ENCODE data around the gene PDE11A.

Gene PDE11A

DNA sequence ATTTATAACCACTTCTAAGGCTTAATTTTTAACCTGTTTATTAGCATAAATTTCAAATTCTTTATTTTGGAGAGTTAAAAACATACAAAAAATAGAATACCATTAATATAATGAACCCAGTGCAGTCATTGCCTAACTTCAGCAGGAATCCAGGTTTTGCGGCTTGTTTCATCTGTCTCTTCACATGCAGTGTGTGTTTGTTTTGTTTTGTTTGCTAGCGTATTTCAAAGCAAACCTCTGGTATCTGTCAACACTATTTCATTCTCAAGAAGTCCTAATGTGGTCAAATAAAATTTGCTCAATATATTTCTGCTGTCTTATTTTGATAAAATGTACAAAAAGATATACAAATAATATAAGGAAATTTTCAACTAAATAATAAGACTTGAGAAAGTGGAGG, 351.5 kb downstream of the PDE11A start:
- DNase-seq = no peak

DNA sequence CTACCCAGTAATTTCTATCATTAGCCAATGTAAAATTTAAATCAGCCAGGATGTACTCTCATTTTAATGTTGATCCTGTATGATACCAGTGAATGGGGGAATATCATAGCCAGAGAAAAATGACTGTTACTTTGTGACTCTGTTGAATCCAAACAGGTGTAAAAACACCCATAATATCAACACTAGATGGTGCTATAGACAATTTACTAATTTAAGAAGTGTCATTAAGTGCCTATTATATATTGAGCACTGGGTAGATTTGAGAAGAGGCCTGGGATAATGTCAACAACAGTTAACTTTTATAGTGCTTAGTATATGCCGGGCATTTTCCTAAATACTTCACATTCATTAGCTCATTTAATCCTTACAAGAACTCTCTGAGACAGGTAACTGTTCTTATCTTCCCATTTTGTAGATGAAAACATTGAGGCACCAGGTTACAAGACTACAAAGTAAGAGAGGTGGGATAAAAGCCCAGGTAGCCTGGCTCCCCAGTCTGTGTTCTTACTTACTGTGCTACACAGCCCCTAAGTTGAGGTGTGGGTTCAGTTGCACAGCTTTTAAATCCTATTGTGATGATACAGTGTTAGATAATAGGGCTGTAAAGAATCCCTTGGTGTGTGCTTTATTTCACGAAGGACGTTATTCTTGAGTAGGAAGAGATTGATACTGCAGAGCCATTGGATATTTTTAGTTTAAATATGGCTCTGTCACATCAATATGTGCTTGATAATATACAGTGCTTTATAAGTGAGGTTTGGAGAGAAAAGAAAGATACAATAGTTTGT, 354.6 kb downstream of the PDE11A start:
- DNase-seq = no peak

DNA sequence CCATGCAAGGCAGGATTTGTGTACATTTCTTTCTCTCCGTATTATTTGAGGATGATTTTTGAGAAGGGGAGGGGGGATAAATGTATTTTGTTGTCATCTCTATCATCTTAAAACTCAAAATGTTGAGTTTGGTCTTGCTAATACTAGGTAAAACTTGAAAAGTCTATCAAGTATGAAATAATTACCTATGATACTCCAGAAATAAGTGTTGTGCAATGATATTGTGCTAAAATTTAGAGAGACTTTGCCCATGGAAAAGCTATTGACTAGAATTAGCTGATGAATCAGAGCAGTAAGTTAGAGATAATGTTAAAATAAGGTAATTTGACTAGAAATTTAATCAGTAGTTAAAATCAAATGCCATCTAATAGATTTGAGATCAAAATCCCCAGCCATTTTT, 356.1 kb downstream of the PDE11A start:
- DNase-seq = no peak

DNA sequence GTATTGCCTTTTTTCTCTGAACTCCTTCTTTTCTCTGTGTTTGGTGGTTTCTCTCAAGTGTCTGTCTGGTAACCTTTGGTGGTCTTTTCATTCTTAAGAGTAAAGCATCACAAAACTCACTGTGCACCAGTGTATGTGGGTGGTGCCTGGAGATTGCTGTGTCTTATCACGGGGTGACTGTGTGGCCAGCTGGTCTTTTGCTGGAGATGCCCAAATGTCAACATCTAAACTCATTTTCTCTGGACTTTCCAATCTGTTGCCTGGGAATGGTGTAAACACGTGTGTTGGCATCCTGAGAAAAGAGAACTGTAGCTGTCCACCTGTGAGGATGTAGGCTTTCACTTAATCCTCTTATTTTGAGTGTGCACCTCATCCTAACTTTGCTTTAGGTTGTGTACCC, 356.8 kb downstream of the PDE11A start:
- no peak for DNase-seq

DNA sequence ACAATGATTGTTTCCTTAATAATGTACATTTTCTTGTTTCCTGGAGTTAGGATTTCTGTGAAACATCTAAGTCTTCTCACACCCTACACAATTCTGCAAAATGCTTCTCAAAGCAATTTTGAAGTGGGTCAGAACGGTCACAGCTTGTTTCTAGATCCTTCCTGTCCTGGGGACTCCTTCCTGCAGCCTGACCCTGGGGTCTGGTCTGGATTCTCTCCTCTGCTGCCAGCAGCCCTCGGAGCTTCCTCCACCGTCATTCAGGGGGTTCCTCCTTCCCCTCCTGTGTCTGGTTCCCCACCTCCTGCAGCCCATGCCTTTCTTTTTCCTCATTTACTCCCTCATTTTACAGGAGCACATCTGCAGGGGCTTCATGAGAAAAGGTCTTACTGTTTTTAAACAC, 357.9 kb downstream of the PDE11A start:
- DNase-seq = no peak

DNA sequence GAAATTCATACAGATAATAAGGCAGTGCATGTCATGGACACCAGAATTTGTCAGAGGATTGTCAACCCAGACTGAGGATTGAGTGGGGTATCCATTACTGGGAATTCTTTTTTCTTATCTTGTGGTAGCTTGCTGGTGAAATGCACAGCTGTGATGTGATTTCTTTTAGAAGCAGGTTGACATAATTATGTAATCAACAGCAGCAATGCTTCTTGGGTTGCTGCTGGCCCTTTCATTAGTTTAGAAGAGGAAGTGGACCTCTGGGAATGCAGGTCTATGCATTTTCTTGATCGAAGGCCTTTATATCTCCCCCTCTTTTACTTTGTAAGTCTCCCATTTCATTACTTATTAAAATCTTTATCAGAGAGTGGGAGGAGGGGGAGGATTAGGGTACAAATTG, 360.1 kb downstream of the PDE11A start:
- no peak for DNase-seq

DNA sequence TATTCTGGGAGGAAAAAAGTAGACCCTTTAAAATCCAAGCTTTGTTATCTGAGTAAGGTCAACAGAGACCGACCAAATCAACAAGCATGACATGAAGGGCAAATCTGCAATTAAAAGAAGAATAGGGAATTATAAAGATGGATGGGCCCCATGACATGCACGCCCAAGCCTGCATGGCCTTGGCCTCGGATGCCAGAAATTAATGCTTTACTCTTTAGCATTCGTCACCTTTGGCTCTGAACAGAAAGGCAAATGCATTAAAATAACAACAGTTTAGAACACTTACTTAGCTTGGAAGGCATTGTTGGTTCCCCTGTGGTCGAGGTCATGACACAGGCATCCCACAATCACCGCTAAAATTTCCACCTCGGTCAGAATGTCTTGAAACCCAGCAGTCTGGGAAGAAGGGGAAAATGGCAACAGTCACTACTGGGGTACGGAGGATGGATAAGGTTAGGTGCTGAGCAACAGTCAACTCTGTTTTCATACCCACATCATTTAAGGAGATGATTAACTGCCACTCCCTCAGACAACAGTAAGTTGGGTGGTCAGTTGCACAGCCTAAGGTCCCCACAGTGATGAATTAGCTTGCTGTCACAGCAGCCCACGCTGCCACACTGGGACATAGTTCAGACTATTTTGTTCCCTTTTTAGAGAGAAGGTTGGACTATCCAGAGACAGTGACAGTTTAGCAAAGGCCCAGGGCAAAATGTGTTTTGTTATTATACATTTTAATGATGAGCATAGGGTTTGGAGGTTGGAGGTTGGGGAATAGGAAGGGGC, 360.9 kb downstream of the PDE11A start:
- no peak for DNase-seq

DNA sequence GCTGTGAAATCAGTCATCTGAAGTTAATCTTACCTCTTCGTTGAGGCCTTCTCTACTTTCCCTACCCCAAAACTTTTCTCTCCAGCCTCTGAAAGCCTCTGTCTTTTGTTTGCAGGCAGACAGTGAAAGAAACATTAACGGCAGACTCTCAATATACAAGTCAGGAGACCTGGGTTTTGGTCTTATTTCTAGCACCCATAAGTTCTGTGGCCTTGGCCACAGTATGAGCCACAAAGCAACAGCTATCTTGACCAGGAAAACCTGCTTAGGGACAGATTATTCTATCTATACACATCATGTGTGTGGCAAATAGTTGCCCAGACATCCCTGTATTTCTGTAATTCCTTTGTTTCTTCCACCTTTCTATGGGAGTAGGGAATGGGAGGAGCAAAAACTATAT, 361.7 kb downstream of the PDE11A start:
- no peak for DNase-seq

DNA sequence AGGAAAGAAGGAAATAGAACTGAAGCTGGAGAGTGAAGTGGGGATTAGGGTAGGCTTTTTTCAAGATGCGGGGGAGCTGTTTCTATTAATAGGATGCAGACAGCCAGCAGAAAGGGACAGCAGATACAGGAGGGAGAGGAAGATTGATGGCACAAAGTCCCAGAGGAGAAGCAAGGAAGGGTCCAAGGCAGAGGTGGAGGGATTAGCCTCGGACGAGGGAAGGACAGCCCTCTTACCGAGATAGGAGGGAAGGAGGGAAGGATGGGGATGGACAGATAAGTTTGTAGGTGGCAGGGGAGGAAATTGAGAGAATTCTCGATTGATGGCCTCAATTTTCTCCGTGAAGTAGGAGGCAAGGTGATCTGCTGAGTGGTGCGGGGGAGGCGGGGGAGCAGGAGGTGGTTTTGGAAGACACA, 362.6 kb downstream of the PDE11A start:
- DNase-seq = no peak

DNA sequence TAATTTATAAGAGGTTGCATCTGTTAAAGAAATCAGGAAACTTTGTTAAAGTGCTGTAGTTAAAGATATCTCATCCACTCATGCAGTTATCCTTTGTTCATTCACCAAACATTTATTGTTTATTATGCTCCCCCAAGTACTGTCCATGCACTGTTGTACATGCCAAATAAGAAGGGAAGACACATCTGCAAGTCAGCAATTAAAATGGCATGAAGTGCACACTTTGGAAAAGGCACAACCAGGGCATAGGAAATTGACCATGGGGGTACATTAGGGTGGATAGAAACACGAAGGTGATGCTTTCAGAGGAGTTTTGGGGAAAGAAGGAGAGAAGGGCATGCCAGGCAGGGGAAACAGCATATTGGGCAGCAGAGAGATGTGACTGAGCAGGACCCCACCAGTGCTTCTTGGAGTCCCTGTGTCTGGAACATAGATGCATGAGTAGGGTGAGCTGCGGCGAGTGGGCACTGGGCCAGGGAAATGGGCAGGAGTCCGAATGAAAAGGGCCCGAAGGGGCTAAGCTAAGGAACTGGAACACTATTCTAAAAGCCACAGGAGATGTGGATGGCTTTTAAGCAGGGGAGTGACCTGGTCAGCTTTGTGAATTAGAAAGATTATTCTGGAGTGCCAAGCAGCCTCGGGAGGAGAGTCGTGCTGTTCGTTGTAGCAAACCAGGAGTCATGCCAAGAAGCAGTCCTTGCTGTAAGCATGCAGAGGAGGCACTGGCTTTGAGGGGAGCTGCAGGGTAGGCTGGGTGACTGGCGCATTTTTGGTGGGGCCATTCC, 363.7 kb downstream of the PDE11A start:
- no peak for DNase-seq

DNA sequence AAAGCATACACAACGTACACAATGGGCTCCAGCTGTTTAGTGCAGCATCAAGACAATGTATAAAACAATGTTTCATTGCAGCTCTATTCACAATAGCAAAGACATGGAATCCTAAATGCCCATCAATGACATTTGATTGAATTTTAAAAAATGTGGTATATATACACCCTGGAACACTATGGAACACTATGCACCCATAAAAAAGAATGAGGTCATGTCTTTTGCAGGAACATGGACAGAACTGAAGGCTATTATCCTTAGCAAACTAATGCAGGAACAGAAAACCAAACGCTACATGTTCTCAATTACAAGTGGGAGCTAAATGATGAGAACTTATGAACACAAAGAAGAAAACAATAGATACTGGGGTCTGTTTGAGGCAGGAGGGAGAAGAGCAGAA, 364.5 kb downstream of the PDE11A start:
- DNase-seq = no peak

DNA sequence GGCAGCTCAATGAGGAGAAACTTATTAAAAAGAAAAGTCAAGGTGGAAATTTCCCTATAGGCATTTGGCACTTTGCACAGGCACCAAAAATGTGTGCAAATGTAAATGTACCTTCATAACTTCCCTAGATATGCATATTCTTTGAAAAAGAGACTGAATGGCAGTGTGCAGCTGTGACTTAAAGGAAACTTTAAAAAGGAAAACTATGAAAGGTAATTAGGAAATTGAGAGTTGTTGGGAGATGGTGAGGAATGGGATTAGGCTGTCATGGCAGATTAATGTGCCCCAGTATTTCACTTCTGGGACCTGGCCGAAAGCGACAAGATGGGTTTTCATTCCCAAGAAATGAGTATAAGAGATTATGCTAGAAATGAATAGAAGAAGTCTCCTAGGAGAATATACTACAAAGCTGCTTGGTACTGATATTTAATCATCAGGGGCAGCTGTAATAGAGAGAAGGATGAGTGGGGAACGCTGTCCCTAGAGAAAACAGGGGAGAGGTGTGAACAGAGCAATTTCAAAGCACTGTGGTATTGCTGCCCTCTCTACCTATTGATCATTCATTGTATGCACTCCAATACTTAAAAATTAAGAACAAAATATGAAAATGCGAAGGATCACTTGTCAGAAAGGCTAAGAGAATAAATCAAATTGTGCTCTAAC, 366.9 kb downstream of the PDE11A start:
- DNase-seq = no peak

DNA sequence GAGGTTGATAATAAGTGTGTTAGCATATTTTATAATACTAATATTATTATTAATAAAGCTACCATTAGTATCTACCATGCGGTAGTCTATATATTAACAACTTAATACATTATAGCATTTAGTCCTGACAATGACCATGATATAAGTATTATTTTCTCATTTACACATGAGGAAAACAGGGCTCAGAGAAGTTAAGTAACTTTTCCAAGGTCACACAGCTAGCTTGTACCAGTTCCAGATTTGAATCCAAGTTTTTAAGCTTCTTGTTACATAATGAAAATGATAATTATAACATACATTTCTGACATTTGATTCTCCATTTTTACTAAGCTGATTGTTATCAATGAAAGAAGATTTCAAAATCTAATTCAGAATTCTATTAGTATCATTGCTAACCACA, 369.4 kb downstream of the PDE11A start:
- DNase-seq = no peak

DNA sequence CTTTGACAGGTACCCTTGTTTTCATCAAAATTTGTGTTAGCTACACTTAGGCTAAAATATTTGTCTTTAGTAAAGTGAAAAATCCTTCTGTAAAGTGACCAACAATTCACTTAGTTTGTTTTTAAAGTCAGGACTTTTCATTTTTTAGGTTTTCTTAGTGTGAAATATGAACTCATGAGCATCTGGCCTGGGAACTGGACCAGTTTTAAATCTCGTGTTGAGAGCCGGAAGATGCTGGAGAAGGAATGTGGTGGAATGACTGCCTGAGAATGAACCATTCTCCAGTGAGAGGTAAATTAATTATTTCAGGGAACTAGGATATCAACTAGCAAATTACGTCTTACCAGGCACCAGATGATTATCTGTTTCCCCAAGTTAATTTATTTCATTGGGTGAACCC, 374.3 kb downstream of the PDE11A start:
- DNase-seq = no peak

DNA sequence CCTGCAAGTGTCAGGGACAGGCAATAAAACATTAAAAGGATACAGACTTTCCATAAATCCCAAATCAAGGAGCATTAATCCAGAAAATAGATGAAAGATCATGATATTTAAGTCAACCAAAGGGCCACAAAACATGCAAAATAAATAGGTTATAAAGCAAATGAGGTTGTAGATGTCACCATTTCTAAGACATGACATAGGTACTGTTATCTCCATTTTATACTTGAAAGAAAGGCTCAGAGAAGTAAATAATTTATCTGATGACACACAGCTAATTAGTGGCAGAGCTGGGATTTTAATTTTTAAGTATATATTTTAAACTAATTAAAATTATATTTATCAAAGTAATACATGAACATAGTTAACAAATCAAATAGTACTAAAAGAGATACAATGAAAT, 378.2 kb downstream of the PDE11A start:
- no peak for DNase-seq

DNA sequence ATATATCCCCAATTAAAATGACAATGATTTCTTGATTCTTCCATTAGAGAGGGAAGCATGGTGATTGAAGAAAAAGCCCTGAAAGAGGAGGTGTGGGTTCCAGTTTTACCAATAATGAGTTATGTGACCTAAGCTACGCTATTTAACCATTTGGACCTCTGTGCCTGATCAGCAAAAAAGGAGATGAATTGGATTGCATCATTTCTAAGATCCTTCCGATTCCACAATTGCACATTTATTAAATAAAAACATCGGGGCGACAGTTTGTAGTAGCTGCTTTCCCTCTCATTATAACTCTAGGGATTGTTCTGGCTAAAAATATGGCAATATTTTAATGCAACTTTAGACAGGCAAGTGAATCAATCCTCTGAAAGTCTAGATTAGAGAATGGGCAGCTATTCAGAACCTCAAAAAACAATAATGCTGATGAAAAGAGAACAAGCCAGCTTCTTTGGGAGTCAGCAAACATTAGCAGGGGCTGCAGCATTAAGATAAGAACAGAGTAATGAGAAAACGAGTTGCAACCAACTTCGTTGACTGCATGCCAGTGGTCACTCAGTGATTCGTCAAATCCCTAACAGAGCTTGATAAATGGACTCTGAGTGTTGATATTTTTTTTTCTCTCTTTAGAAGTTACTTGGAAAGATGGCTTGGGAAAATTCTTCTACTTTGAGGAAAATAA, 378.8 kb downstream of the PDE11A start:
- no peak for DNase-seq

DNA sequence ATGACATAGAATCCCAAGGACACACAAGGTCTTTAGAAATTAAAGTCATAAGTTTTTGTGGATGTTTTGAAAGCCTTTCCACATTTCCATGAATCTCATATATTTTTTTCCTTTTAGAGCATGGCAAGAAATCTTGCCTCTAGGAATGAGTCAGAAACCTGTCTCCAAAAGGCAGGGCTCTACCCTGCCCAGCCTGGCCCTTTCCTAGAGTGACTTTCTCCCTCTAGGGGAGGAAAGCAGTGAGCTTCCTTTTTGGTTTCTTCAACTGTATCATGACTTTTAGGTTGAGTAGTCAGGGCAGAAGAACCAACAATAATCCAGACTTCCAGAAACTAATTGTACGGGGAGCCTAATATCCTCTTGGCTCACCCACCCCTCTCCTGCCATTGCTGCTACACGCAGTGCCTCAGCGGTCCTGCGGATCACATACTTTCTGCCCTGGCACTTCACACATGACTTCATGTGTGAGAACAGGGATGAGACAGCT, 379.8 kb downstream of the PDE11A start:
- no peak for DNase-seq

DNA sequence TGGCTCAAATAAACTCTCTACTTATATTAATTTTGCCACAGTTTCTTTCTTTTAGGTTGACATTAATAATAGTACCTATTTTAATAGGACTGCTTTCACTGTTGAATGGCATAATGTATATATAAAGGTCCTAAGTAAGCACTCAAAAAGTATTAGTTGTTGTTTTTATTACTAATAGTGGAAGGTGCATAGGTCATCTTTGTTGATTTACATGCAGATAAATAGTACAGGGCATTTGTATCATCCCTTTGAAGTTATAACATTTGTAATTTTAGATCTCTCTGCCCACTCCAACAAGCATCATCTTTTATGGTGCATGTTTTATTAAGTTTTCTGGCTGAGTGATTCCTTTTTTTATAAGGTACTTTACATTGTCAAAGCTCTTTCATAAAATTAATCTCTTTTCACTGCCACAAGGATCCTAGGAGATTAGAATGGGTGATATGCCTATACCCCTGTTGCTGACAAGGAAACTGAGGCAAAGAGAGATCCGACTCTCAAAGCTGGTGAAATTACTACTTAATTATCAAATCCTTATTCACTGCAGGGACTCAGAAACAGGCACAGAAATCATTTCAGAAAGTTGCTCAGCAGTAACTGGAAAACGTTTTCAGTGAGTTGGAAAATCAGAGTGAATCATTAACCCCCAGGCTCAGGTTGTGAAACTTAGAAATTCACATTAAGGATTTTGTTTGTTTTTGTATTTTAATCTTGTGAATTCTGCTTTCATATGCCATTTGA, 380.4 kb downstream of the PDE11A start:
- DNase-seq = no peak

DNA sequence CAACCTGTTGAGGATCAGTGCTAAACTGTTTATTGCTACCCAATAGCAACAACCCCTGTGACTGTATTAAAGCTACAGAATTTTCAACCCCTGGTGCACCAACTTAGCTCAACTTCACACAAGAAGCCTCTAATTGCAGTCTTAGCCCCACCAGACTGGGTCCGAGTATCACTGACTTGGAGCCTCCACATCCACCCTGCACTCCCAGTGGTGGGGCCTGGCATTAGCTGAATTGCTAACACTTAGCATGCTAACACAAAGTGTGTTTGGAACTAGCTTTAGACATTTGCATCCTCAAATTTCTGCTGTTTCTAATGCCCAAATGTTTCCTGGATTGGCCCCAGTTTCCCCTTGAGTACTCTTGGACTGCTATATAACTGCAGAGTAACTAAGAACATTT, 381.4 kb downstream of the PDE11A start:
- DNase-seq = no peak

DNA sequence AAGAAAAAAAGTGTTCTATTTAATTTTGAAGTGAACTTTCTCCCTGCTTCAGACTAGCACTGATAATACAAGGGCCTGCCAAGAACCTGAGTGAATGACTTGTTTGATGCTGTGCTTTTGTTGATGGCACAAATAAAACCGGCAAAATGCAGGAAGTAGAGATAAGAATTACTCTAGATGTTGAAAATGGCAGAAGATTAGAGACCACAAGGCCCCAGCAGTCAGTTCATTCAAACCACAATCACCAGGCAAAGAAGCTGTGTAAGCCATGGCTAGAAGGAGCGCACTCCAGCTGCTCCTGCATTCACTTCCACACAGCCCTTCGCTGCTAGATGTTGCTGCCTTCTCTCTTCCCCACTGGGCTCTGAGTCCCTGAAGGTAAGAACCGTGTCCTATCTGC, 383.0 kb downstream of the PDE11A start:
- DNase-seq = no peak

DNA sequence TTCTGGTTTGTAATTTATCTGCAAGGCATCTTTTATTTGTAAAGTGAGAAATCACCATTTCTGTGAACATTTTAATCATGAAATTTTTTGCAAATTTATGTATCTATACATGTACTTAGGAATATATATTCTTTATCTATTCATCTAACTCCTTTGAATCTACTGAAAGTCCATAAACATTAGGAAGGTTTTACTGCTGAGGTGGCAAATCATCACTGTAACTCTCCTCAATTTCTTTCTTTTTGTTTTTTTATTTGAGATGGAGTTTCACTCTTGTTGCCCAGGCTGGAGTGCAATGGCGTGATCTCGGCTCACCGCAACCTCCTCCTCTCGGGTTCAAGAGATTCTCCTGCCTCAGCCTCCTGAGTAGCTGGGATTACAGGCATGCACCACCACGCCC, 383.7 kb downstream of the PDE11A start:
- DNase-seq = no peak

DNA sequence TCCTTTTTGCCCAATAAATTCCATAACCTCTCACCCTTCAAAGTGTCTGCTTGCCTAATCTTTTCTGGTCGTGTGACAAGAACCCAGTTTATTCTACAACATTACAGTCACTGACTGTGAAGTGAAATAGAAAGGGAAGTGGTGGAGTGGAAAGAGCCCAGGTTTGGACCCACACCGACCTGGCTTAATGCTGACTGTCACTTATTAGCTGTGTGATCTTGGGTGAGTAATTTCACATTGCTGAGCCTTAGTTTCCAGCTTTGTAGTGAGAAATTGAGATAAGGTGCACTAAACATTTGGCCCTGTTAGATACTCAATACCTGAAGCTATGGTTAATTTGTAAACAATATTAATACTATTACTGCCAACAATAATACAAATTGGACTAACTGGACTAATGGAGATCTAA, 388.9 kb downstream of the PDE11A start:
- no peak for DNase-seq

Measured in KG1 (cell line).